ENCODE measurements around the gene UBE2D1.

DNA sequence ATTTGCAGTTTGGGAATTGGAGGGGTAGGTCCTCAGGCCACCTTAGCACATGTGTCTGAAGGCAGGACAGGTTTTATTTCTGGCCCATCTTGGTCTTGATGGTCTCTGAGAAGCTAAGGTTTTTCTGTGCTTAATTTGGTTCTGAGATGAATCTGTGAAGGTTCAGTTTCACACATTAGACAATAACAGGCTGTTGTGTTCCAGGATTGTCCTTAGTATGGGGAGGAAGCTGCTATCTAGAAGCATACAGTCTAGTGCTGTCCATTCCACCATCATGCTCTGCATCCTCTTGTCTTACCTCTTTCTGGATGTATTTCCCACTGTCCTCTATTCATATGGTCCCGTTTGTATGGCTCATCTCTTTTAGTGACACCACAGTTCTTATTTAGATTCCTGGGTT lies 7.1 kb downstream of the UBE2D1 start:
- TF ChIP-seq, protein P1, sequence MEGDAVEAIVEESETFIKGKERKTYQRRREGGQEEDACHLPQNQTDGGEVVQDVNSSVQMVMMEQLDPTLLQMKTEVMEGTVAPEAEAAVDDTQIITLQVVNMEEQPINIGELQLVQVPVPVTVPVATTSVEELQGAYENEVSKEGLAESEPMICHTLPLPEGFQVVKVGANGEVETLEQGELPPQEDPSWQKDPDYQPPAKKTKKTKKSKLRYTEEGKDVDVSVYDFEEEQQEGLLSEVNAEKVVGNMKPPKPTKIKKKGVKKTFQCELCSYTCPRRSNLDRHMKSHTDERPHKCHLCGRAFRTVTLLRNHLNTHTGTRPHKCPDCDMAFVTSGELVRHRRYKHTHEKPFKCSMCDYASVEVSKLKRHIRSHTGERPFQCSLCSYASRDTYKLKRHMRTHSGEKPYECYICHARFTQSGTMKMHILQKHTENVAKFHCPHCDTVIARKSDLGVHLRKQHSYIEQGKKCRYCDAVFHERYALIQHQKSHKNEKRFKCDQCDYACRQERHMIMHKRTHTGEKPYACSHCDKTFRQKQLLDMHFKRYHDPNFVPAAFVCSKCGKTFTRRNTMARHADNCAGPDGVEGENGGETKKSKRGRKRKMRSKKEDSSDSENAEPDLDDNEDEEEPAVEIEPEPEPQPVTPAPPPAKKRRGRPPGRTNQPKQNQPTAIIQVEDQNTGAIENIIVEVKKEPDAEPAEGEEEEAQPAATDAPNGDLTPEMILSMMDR (IDR thresholded peaks at IDR 0.05): no peak
- no peak for TF ChIP-seq POLR2A (IDR thresholded peaks at IDR 0.05)
- TF ChIP-seq POLR2AphosphoS5 (IDR thresholded peaks at IDR 0.05): no peak

All from prostate gland (tissue), 2 donors.